ENCODE measurements around the gene NEGR1. TPM values are rescaled to one million over a fixed set of nuclear protein-coding genes. Genes with fewer than 3 reads are reported as not detected.

Gene NEGR1
- total RNA-seq, 1 donor from 2014 or later = 4.0 TPM

DNA sequence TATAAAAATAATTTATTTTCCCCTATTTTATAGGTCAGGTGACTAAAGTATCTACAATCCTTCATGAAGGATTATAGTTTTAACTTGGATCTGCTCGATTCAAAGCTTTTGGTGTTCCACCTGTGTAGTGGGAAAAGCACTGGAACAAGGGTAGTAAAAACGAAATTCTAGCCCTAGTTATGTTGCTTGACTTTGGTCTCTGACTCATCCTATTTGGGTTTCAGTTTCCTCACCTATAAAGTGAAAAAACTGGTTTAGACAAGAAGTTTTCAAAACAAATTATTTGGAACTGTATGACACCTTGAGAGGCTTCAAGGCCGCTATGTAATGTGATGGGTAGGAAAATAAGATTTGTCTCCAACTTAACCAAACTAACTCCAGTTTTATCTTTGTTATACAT lies 696.3 kb downstream of the NEGR1 start:
- Histone ChIP-seq H3K27me3 (ENCODE audit: control insufficient read depth, insufficient read depth, low read length) (no peaks in the 10 kb centered on the region), H3K4me3 (ENCODE audit: low read depth, low read length) (no peak overlapping the region), H3K36me3 (ENCODE audit: control insufficient read depth, insufficient read depth, low read length) (no peaks in the 10 kb centered on the region)
- no peak for TF ChIP-seq CTCF (IDR thresholded peaks at IDR 0.05; ENCODE audit: insufficient read depth, low read length, poor library complexity, severe bottlenecking)
- no peak for DNase-seq (ENCODE audit: low read depth)

- no peak for TF ChIP-seq CTCF (IDR thresholded peaks at IDR 0.05; ENCODE audit: insufficient read depth, low read length, poor library complexity, severe bottlenecking)
- Histone ChIP-seq H3K4me3 (ENCODE audit: low read depth, low read length) (no peak overlapping the region), H3K36me3 (ENCODE audit: control insufficient read depth, insufficient read depth, low read length) (no peaks in the 10 kb centered on the region), H3K27me3 (ENCODE audit: control insufficient read depth, insufficient read depth, low read length) (no peaks in the 10 kb centered on the region)
- DNase-seq (ENCODE audit: low read depth) = no peak
Measured at GRCh38 chr1:71583756-71584155, 698.6 kb downstream of the NEGR1 start.

DNA sequence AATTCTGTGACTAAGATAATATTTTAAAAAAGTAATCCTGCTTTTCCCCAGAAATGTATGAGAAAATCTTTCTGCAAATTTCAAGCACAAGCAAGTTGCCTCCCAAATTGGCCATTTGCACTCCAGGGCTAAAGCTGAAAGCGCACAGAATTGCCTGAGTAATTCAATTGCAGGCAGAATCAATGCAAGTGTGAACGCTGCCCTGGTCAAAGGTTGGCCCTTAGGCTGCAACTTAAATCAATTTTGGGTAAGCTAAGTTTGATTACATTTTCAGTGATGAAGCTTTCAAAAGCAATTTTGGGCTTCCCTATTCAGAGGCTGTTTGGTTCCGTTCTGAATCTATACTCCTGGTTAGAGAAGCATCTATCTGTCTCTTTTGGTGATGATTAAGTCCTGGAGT lies 699.7 kb downstream of the NEGR1 start:
- Histone ChIP-seq H3K36me3 (ENCODE audit: control insufficient read depth, insufficient read depth, low read length) (no peaks in the 10 kb centered on the region), H3K27me3 (ENCODE audit: control insufficient read depth, insufficient read depth, low read length) (no peaks in the 10 kb centered on the region), H3K4me3 (ENCODE audit: low read depth, low read length) (no peak overlapping the region)
- no peak for TF ChIP-seq CTCF (IDR thresholded peaks at IDR 0.05; ENCODE audit: insufficient read depth, low read length, poor library complexity, severe bottlenecking)
- no peak for DNase-seq (ENCODE audit: low read depth)

- Histone ChIP-seq H3K4me3 (ENCODE audit: low read depth, low read length) (no peak overlapping the region), H3K27me3 (ENCODE audit: control insufficient read depth, insufficient read depth, low read length) (no peaks in the 10 kb centered on the region), H3K36me3 (ENCODE audit: control insufficient read depth, insufficient read depth, low read length) (no peaks in the 10 kb centered on the region)
- TF ChIP-seq CTCF (IDR thresholded peaks at IDR 0.05; ENCODE audit: insufficient read depth, low read length, poor library complexity, severe bottlenecking) = no peak
- DNase-seq (ENCODE audit: low read depth) = no peak
Measured at GRCh38 chr1:71577451-71578131, 704.7 kb downstream of the NEGR1 start.

DNA sequence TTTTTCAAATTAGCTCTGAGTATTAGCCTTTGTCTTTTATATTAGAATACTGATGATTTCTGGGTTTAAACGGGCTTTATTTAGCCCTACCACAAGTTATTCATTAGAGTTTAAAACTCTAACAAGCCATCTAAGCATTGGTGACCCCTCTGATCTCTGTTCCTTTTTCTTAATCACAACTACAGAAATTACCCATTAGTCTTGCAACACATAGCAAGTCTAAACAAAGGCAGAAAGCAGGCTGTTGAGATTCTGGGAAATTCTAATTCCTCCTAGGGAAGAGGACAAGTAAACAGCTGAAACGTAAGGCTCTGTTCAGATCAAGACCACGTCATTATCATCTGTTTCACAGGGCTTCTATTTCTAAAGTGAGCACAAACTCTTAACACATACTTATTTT lies 710.3 kb downstream of the NEGR1 start:
- TF ChIP-seq CTCF (IDR thresholded peaks at IDR 0.05; ENCODE audit: insufficient read depth, low read length, poor library complexity, severe bottlenecking) = no peak
- no peak for DNase-seq (ENCODE audit: low read depth)
- Histone ChIP-seq H3K4me3 (ENCODE audit: low read depth, low read length) (no peak overlapping the region), H3K27me3 (ENCODE audit: control insufficient read depth, insufficient read depth, low read length) (no peaks in the 10 kb centered on the region), H3K36me3 (ENCODE audit: control insufficient read depth, insufficient read depth, low read length) (no peaks in the 10 kb centered on the region)

DNA sequence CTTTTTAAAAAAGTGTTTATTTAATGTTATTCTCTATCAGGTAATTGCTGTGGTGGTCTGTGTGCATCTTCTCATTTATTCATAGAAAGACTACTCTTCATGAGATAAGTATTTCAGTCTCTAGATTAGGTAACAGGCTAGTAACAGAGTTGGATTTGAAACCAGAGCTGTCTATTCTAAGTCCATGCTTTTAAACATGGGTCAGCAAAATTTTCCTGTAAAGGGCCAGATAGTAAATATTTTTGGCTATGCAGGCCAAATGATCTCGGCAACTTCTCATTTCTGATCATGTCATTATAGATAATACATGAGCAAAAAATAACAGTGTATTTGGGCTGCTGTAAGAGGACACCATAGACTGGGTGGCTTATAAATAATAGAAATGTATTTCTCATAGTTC lies 715.9 kb downstream of the NEGR1 start:
- no peak for TF ChIP-seq CTCF (IDR thresholded peaks at IDR 0.05; ENCODE audit: insufficient read depth, low read length, poor library complexity, severe bottlenecking)
- no peak for DNase-seq (ENCODE audit: low read depth)
- no peaks in the 10 kb centered on the region for H3K27me3 ChIP-seq (ENCODE audit: control insufficient read depth, insufficient read depth, low read length)
- H3K4me3 ChIP-seq (ENCODE audit: low read depth, low read length) = no peak overlapping the region
- H3K36me3 ChIP-seq (ENCODE audit: control insufficient read depth, insufficient read depth, low read length) = no peaks in the 10 kb centered on the region
